GM23338 (cell line): ENCODE data around the gene INPP5A. TPM values are rescaled to one million over a fixed set of nuclear protein-coding genes. Genes with fewer than 3 reads are reported as not detected.

Source experiments
- ATAC-seq: fragments of 200-7000 bp; cut with Tn5 transposase; 3 replicates; pipeline ENCODE4 v1.9.1; 2020
- DNase-seq: peaks from one replicate; pipeline ENCODE4 v3.0.0-alpha.2; 2015; ENCODE audit warnings: low spot score
- H2AFZ ChIP-seq: fragments of 200-600 bp; sonication (generic); 2 replicates; pipeline ENCODE4 v1.8.0; 2016; ENCODE audit warnings: antibody characterized with exemption, mild to moderate bottlenecking, moderate library complexity
- H3F3A ChIP-seq: fragments of 200-600 bp; sonication (generic); replicated peaks from 2 replicates; pipeline ENCODE4 v1.8.0; 2017; ENCODE audit warnings: antibody characterized with exemption, mixed run types, low read depth
- H3K27ac ChIP-seq: fragments of 200-600 bp; sonication (generic); 2 replicates; pipeline ENCODE4 v1.6.1; 2016; ENCODE audit warnings: low read depth
- H3K27me3 ChIP-seq: fragments of 200-600 bp; sonication (generic); 2 replicates; pipeline ENCODE4 v1.8.0; 2016; ENCODE audit warnings: mild to moderate bottlenecking, mixed run types, moderate library complexity; ENCODE audit not compliant: insufficient read depth
- H3K36me3 ChIP-seq: fragments of 200-600 bp; sonication (generic); 2 replicates; pipeline ENCODE4 v1.8.0; 2016; ENCODE audit warnings: mild to moderate bottlenecking; ENCODE audit not compliant: insufficient read depth
- H3K4me1 ChIP-seq: fragments of 200-600 bp; sonication (generic); 2 replicates; pipeline ENCODE4 v1.8.0; 2016; ENCODE audit warnings: mild to moderate bottlenecking, moderate library complexity; ENCODE audit not compliant: insufficient read depth
- H3K4me2 ChIP-seq: fragments of 200-600 bp; sonication (generic); 2 replicates; pipeline ENCODE4 v1.7.1; 2017; ENCODE audit warnings: mixed run types
- H3K4me3 ChIP-seq: fragments of 200-600 bp; sonication (generic); 2 replicates; pipeline ENCODE4 v1.6.1; 2016; ENCODE audit warnings: mixed run types
- H3K79me2 ChIP-seq: fragments of 200-600 bp; sonication (generic); replicated peaks from 2 replicates; pipeline ENCODE4 v1.8.0; 2017; ENCODE audit warnings: mild to moderate bottlenecking; ENCODE audit not compliant: insufficient read depth
- H3K9me2 ChIP-seq: fragments of 200-600 bp; sonication (generic); 2 replicates; pipeline ENCODE4 v1.8.0; 2017; ENCODE audit not compliant: insufficient read depth
- H4K20me1 ChIP-seq: fragments of 200-600 bp; sonication (generic); replicated peaks from 2 replicates; pipeline ENCODE4 v1.8.0; 2017; ENCODE audit warnings: mild to moderate bottlenecking; ENCODE audit not compliant: insufficient read depth
- H3K27ac Mint-ChIP-seq: 2 replicates; pipeline ENCODE4 v1.8.0; 2020; ENCODE audit warnings: inconsistent platforms, mild to moderate bottlenecking, moderate library complexity, mixed read lengths
- H3K27me3 Mint-ChIP-seq: 3 replicates; pipeline ENCODE4 v1.8.0; 2022; ENCODE audit warnings: low read depth, mild to moderate bottlenecking, moderate library complexity, mixed read lengths, inconsistent platforms; ENCODE audit not compliant: insufficient read depth, poor library complexity
- H3K36me3 Mint-ChIP-seq: 3 replicates; pipeline ENCODE4 v1.8.0; 2021; ENCODE audit warnings: low read depth, mild to moderate bottlenecking, inconsistent platforms, moderate library complexity, mixed read lengths
- H3K4me1 Mint-ChIP-seq: 3 replicates; pipeline ENCODE4 v1.8.0; 2020; ENCODE audit warnings: mild to moderate bottlenecking, inconsistent platforms, mixed read lengths
- H3K4me3 Mint-ChIP-seq: 3 replicates; pipeline ENCODE4 v1.8.0; 2021; ENCODE audit warnings: moderate library complexity, mild to moderate bottlenecking, inconsistent platforms, mixed read lengths
- H3K9me3 Mint-ChIP-seq: 3 replicates; pipeline ENCODE4 v1.8.0; 2020; ENCODE audit warnings: moderate library complexity, mild to moderate bottlenecking, inconsistent platforms, mixed read lengths
- CREB1 ChIP-seq: fragments of 250-450 bp; sonication (Bioruptor Pico); IDR thresholded peaks from 2 replicates; pipeline ENCODE4 v1.5.0; 2020; ENCODE audit warnings: low read depth, mild to moderate bottlenecking, moderate library complexity
- CTCF ChIP-seq, 2 experiments: fragments of 200-600 bp in 1 of 2; sonication (generic) in 1 of 2; conservative IDR thresholded peaks; 2 replicates each; pipeline versions ENCODE4 v1.5.1 to v1.6.1; 2016 to 2017; ENCODE audit warnings: antibody characterized with exemption in 2 of 2, low read depth in 2 of 2, mild to moderate bottlenecking in 2 of 2, moderate library complexity in 1 of 2
- ETS1 ChIP-seq: IDR thresholded peaks from 2 replicates; pipeline ENCODE4 v1.6.1; 2016; ENCODE audit warnings: antibody characterized with exemption
- EZH2 ChIP-seq: fragments of 200-600 bp; sonication (generic); IDR thresholded peaks from one replicate; pipeline ENCODE4 v1.8.0; 2017; ENCODE audit warnings: antibody characterized with exemption, mild to moderate bottlenecking, low read depth; ENCODE audit not compliant: unreplicated experiment
- EZH2phosphoT487 ChIP-seq: fragments of 200-600 bp; sonication (generic); IDR thresholded peaks from one replicate; pipeline ENCODE4 v1.8.1; 2018; ENCODE audit warnings: antibody characterized with exemption; ENCODE audit not compliant: unreplicated experiment
- JUNB ChIP-seq: IDR thresholded peaks from one replicate; pipeline ENCODE4 v1.6.1; 2016; ENCODE audit warnings: antibody characterized with exemption; ENCODE audit not compliant: unreplicated experiment
- NANOG ChIP-seq: IDR thresholded peaks from 2 replicates; pipeline ENCODE4 v1.6.1; 2016; ENCODE audit warnings: antibody characterized with exemption, borderline replicate concordance
- POLR2AphosphoS5 ChIP-seq: IDR thresholded peaks from 2 replicates; pipeline ENCODE4 v1.6.1; 2016; ENCODE audit warnings: antibody characterized with exemption, low read depth
- REST ChIP-seq: IDR thresholded peaks from one replicate; pipeline ENCODE4 v1.6.1; 2018; ENCODE audit warnings: antibody characterized with exemption; ENCODE audit not compliant: unreplicated experiment
- STAT1 ChIP-seq: IDR thresholded peaks from one replicate; pipeline ENCODE4 v1.6.1; 2016; ENCODE audit warnings: antibody characterized with exemption; ENCODE audit not compliant: unreplicated experiment
- ZNF114 ChIP-seq: fragments of 250-450 bp; sonication (Bioruptor Pico); IDR thresholded peaks from 2 replicates; pipeline ENCODE4 v1.5.0; 2020; ENCODE audit warnings: mild to moderate bottlenecking, moderate library complexity
- ZNF331 ChIP-seq: fragments of 250-450 bp; sonication (Bioruptor Pico); IDR thresholded peaks from 2 replicates; pipeline ENCODE4 v1.5.0; 2020; ENCODE audit warnings: low read depth, mild to moderate bottlenecking, moderate library complexity
- ZNF462 ChIP-seq: fragments of 250-450 bp; sonication (Bioruptor Pico); IDR thresholded peaks from 2 replicates; pipeline ENCODE4 v1.5.0; 2020; ENCODE audit warnings: mild to moderate bottlenecking, moderate library complexity
- polyA plus RNA-seq: library from polyadenylated mRNA; unstranded; fragments of >200 nt; fragmentation: Nextera tagmentation; extraction: Ambion mirVana; gene quantifications from 2 replicates; pipeline ENCODE4 v1.2.1, GENCODE V29; 2016
- total RNA-seq: library from RNA; depleted of rRNA; stranded (reverse); fragments of >200 nt; shearing (Covaris generic); gene quantifications from 2 replicates; pipeline ENCODE4 v1.2.3, GENCODE V29; 2014

Gene INPP5A
- total and polyA plus RNA-seq, 2 experiments from 2014 or later = 5.9 to 40.6 TPM

- Mint-ChIP-seq H3K4me1 (peaks cover 4% of the 10 kb centered on the region; the same call in 1 of the 3 replicates), H3K36me3 (no peaks in the 10 kb centered on the region), H3K9me3 (no peaks in the 10 kb centered on the region), H3K27me3 (peaks cover 10% of the 10 kb centered on the region), H3K27ac (no peak overlapping the region), H3K4me3 (no peak overlapping the region)
- no peaks in the 10 kb centered on the region for H3K79me2 ChIP-seq
- peak; percentile 49 for DNase-seq
- no peaks in the 10 kb centered on the region for H3K4me1 ChIP-seq
- H2AFZ ChIP-seq = no peak overlapping the region; the same call in 1 of the 2 replicates
- no peaks in the 10 kb centered on the region for H3K27me3 ChIP-seq
- no peak overlapping the region for H3K4me2 ChIP-seq
- no peaks in the 10 kb centered on the region for H3F3A ChIP-seq
- peak; percentile 66 for ATAC-seq
- no peaks in the 10 kb centered on the region for H4K20me1 ChIP-seq
- H3K9me2 ChIP-seq = no peaks in the 10 kb centered on the region
- no peak overlapping the region for H3K4me3 ChIP-seq
- H3K27ac ChIP-seq = no peak overlapping the region
- no peaks in the 10 kb centered on the region for H3K36me3 ChIP-seq
- no peak for TF ChIP-seq CTCF (conservative IDR thresholded peaks at IDR 0.05; ENCODE audit: low read depth in 2 of 2)
- TF ChIP-seq POLR2AphosphoS5 = no peak
- no peak for TF ChIP-seq ZNF331 (CRISPR knock-in tag)
- TF ChIP-seq JUNB = no peak
- no peak for TF ChIP-seq EZH2
- no peak for TF ChIP-seq STAT1
- TF ChIP-seq ZNF462 = no peak
- TF ChIP-seq CREB1 (CRISPR knock-in tag) = no peak
- no peak for TF ChIP-seq ETS1
- TF ChIP-seq ZNF114 (CRISPR knock-in tag) = no peak
- TF ChIP-seq NANOG = no peak
- TF ChIP-seq REST = no peak
- TF ChIP-seq EZH2phosphoT487 = no peak
Measured at GRCh38 chr10:132808383-132809231, 271.0 kb downstream of the INPP5A start.
